Thyroid gland (tissue), 4 donors: ENCODE measurements around the gene SLC6A19.

Experiments
- CTCF ChIP-seq, 6 experiments: fragments of 200-600 bp in 3 of 6; fragments of 450-650 bp in 3 of 6; sonication (generic) in 3 of 6; IDR thresholded peaks; one replicate each; pipeline ENCODE4 v1.5.1; 2016 to 2019; ENCODE audit warnings: antibody characterized with exemption in 6 of 6, mild to moderate bottlenecking in 2 of 6, inconsistent platforms in 1 of 6, moderate library complexity in 1 of 6
- POLR2A ChIP-seq, 2 donors: fragments of 450-650 bp; IDR thresholded peaks; one replicate each; pipeline ENCODE4 v1.6.1; 2017; ENCODE audit warnings: antibody characterized with exemption in 2 of 2, mild to moderate bottlenecking in 2 of 2, moderate library complexity in 1 of 2

GRCh38 chr5:1215320-1216096 is 14.1 kb downstream of the SLC6A19 start:
- TF ChIP-seq CTCF (IDR thresholded peaks at IDR 0.05) (no peak), POLR2A (IDR thresholded peaks at IDR 0.05) (no peak)
